Upper lobe of left lung (tissue), 4 donors: Measurements from ENCODE around the gene SECISBP2L.

Experiments used
- POLR2A ChIP-seq, 4 donors: fragments of 450-650 bp; IDR thresholded peaks; one replicate each; pipeline ENCODE4 v1.5.1; 2016 to 2017; ENCODE audit warnings: antibody characterized with exemption in 4 of 4, mild to moderate bottlenecking in 2 of 4
- TF ChIP-seq, protein P1 (sequence below), 6 experiments: fragments of 450-650 bp in 4 of 6; fragments of 200-600 bp in 2 of 6; sonication (generic) in 2 of 6; IDR thresholded peaks; one replicate each; pipeline ENCODE4 v1.5.1; 2016 to 2019; ENCODE audit warnings: antibody characterized with exemption in 6 of 6

DNA sequence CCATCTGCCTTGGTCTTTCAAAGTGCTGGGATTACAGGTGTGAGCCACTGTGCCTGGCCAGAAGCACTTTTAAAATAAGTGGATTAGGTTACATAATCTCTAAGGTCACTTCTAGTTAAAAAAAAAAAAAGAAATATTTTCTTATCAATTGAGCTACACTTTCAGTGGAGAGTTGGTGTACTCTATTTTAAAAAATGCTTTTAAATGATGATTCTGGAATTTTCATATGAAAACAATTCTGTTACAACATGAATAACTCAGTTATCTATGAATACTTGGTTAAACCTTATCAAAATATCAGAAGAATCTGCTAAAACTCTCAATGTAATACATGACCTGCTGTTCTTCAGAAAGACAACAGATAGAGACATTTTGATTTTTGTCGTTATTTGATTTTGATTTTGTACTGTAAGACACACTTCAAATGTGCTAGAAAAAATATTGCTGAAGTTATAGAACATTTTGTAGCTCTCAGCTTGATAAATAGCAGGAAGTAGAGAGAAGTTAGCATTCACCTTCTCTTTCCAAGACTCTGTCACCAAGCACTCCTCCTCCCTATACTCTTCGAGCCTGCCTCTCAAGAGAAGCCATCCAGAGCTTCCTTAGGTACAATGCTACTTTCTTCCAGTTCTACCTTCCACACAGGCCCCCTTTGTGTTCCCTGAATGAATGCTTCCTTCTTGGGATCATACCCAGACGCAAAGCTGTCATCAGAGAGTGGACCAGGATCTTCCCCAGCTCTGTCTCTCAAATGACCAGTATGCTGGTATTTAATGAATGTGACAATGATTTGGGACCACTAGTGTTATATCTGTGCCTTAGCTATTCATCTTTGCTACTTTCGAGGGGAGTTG, 47.2 kb upstream of the SECISBP2L start:
- TF ChIP-seq, protein P1, sequence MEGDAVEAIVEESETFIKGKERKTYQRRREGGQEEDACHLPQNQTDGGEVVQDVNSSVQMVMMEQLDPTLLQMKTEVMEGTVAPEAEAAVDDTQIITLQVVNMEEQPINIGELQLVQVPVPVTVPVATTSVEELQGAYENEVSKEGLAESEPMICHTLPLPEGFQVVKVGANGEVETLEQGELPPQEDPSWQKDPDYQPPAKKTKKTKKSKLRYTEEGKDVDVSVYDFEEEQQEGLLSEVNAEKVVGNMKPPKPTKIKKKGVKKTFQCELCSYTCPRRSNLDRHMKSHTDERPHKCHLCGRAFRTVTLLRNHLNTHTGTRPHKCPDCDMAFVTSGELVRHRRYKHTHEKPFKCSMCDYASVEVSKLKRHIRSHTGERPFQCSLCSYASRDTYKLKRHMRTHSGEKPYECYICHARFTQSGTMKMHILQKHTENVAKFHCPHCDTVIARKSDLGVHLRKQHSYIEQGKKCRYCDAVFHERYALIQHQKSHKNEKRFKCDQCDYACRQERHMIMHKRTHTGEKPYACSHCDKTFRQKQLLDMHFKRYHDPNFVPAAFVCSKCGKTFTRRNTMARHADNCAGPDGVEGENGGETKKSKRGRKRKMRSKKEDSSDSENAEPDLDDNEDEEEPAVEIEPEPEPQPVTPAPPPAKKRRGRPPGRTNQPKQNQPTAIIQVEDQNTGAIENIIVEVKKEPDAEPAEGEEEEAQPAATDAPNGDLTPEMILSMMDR (IDR thresholded peaks at IDR 0.05): no peak
- TF ChIP-seq POLR2A (IDR thresholded peaks at IDR 0.05): no peak
